HepG2 (cell line): ENCODE data around the gene ACOT8. TPM values are rescaled to one million over a fixed set of nuclear protein-coding genes. Genes with fewer than 3 reads are reported as not detected.
A peak's percentile ranks its signal among the peaks of the same experiment; 100 is the strongest.

Experiments
- CSRNP1 ChIP-seq: sonication (generic); formaldehyde crosslinking; IDR thresholded peaks from 2 replicates; pipeline ENCODE4 v1.8.1; 2023; ENCODE audit warnings: mild to moderate bottlenecking, missing genetic modification reagents
- DNMT1 ChIP-seq: sonication (generic); formaldehyde crosslinking; IDR thresholded peaks from 2 replicates; pipeline ENCODE4 v1.5.1; 2020; ENCODE audit warnings: mild to moderate bottlenecking, missing genetic modification reagents
- HNRNPL ChIP-seq: fragments of 200-400 bp; formaldehyde crosslinking; IDR thresholded peaks from 2 replicates; pipeline ENCODE4 v1.6.1; 2017; ENCODE audit warnings: mild to moderate bottlenecking, low read depth, low read length
- IKZF4 ChIP-seq: sonication (generic); formaldehyde crosslinking; IDR thresholded peaks from 2 replicates; pipeline ENCODE4 v1.5.1; 2020; ENCODE audit warnings: borderline replicate concordance, mild to moderate bottlenecking, low read depth, missing genetic modification reagents; ENCODE audit errors: not compliant biosample characterization
- NKX3-1 ChIP-seq: sonication (generic); formaldehyde crosslinking; IDR thresholded peaks from 2 replicates; pipeline ENCODE4 v1.5.0; 2020; ENCODE audit warnings: missing genetic modification reagents
- POLR2A ChIP-seq, 2 experiments: IDR thresholded peaks; 2 replicates each; pipeline ENCODE4 v1.6.1; 2011; ENCODE audit warnings: low read depth in 2 of 2, low read length in 2 of 2, mild to moderate bottlenecking in 1 of 2, moderate library complexity in 1 of 2; ENCODE audit not compliant: insufficient read depth in 1 of 2
- RFX3 ChIP-seq: IDR thresholded peaks from 2 replicates; pipeline ENCODE4 v1.6.1; 2016; ENCODE audit warnings: missing biosample characterization, missing genetic modification reagents
- RNF2 ChIP-seq: fragments of 450-650 bp; conservative IDR thresholded peaks from 2 replicates; pipeline ENCODE4 v1.6.1; 2016; ENCODE audit warnings: low read depth
- SP5 ChIP-seq: IDR thresholded peaks from 2 replicates; pipeline ENCODE4 v1.6.1; 2016; ENCODE audit warnings: low read depth, borderline replicate concordance
- ZNF160 ChIP-seq: sonication (generic); formaldehyde crosslinking; IDR thresholded peaks from 2 replicates; pipeline ENCODE4 v1.8.0; 2022; ENCODE audit warnings: mild to moderate bottlenecking, inconsistent platforms, missing genetic modification reagents
- ZNF329 ChIP-seq: sonication (generic); formaldehyde crosslinking; IDR thresholded peaks from 2 replicates; pipeline ENCODE4 v1.9.0; 2021; ENCODE audit warnings: low read depth, mild to moderate bottlenecking, missing genetic modification reagents
- ZNF367 ChIP-seq: sonication (generic); formaldehyde crosslinking; IDR thresholded peaks from 2 replicates; pipeline ENCODE4 v1.4.0; 2020; ENCODE audit warnings: missing genetic modification reagents, borderline replicate concordance
- ZNF547 ChIP-seq: sonication (generic); formaldehyde crosslinking; IDR thresholded peaks from 2 replicates; pipeline ENCODE4 v1.5.1; 2020; ENCODE audit warnings: mild to moderate bottlenecking, missing genetic modification reagents
- ZNF570 ChIP-seq: sonication (generic); formaldehyde crosslinking; IDR thresholded peaks from 2 replicates; pipeline ENCODE4 v1.4.0; 2020; ENCODE audit warnings: mild to moderate bottlenecking, missing genetic modification reagents, borderline replicate concordance
- ZNF713 ChIP-seq: sonication (generic); formaldehyde crosslinking; IDR thresholded peaks from 2 replicates; pipeline ENCODE4 v1.4.0; 2020; ENCODE audit warnings: mild to moderate bottlenecking, missing genetic modification reagents
- ZNF781 ChIP-seq: sonication (generic); formaldehyde crosslinking; IDR thresholded peaks from 2 replicates; pipeline ENCODE4 v1.5.1; 2020; ENCODE audit warnings: borderline replicate concordance, mild to moderate bottlenecking, missing genetic modification reagents; ENCODE audit errors: not compliant biosample characterization
- ZNF878 ChIP-seq: sonication (generic); formaldehyde crosslinking; IDR thresholded peaks from 2 replicates; pipeline ENCODE4 v1.8.1; 2023; ENCODE audit warnings: mild to moderate bottlenecking, missing genetic modification reagents, moderate library complexity
- polyA plus RNA-seq, 8 experiments: library from polyadenylated mRNA; depleted of rRNA in 3 of 8; stranded (reverse) in 7 of 8; unstranded in 1 of 8; fragments of >200 nt; fragmentation: Illumina TruSeq in 4 of 8; extraction: Trizol in 4 of 8; gene quantifications; 2 replicates each; pipeline versions ENCODE4 v1.2.1 to v1.2.3, GENCODE V29; 2011 to 2016; ENCODE audit warnings: low read depth in 4 of 8, missing spikeins in 1 of 8, mixed read lengths in 1 of 8; ENCODE audit not compliant: insufficient read depth in 1 of 8
- total RNA-seq, 5 experiments: library from RNA; depleted of rRNA; stranded (reverse); fragments of >200 nt; fragmentation: Illumina TruSeq; extraction: Trizol; gene quantifications; 2 replicates each; pipeline ENCODE4 v1.2.3, GENCODE V29; 2016; ENCODE audit warnings: low read depth in 1 of 5
- TF ChIP-seq, protein P1 (sequence below): sonication (generic); formaldehyde crosslinking; IDR thresholded peaks from 2 replicates; pipeline ENCODE4 v1.5.1; 2020; ENCODE audit warnings: missing genetic modification reagents, mild to moderate bottlenecking, borderline replicate concordance
- TF ChIP-seq, protein P2 (sequence below): sonication (generic); formaldehyde crosslinking; IDR thresholded peaks from one replicate; pipeline ENCODE4 v1.5.1; 2020; ENCODE audit warnings: mild to moderate bottlenecking, missing genetic modification reagents; ENCODE audit errors: not compliant biosample characterization

Gene ACOT8
- total and polyA plus RNA-seq, 2 of the 13 experiments (the other 11 are each of a cell fraction or from before 2014, with no cell fraction given): 31.4 to 45.5 TPM

DNA sequence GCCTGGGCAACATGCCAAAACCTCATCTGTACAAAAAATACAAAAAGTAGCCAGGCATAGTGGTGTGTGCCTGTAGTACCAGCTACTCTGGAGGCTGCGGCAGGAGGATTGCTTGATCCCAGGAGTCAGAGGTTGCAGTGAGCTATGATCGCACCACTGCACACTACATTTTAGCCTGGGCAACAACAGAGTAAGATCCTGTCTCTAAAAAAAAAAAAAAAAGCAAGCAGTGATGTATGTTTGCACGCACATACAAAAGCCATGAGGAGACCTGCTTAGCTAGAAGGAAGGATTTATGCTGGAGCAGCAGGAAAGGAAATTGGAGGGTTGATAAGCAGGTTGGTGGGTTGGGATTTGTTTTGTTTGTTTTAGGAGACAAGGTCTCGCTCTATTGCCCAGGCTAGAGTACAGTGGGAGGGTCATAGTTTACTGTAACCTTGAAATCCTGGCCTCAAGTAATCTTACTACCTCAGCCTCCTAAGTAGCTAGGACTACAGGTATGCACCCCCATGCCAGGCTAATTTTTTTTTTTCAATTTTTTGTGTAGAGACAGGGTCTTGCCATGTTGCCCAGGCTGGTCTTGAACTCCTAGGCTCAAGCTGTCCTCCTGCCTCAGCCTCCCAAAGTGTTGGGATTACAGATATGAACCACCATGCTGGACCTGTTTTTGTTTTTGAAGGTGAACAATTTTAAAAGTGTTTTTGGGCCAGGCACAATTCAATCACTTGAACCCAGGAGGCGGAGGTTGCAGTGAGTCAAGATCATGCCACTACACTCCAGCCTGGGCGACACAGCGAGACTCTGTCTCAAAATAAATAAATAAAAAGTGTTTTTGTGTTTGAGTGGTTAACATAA lies 4.3 kb upstream of the ACOT8 start (continued):
- no peak for TF ChIP-seq CSRNP1
- TF ChIP-seq RFX3 (CRISPR knock-in tag): no peak
- TF ChIP-seq ZNF547 (CRISPR knock-in tag): 0 out of 2 replicates have a peak, but pooled peaks have one; percentile 68
- no peak for TF ChIP-seq ZNF713
- no peak for TF ChIP-seq DNMT1 (CRISPR knock-in tag)
- TF ChIP-seq HNRNPL: no peak
- TF ChIP-seq NKX3-1 (CRISPR knock-in tag): no peak
- TF ChIP-seq ZNF160 (CRISPR knock-in tag): no peak
- no peak for TF ChIP-seq IKZF4 (CRISPR knock-in tag)
- no peak for TF ChIP-seq POLR2A (IDR thresholded peaks at IDR 0.05; ENCODE audit: insufficient read depth in 1 of 2, low read depth in 2 of 2, low read length in 2 of 2)
- TF ChIP-seq ZNF329 (CRISPR knock-in tag): no peak
- TF ChIP-seq, protein P1, sequence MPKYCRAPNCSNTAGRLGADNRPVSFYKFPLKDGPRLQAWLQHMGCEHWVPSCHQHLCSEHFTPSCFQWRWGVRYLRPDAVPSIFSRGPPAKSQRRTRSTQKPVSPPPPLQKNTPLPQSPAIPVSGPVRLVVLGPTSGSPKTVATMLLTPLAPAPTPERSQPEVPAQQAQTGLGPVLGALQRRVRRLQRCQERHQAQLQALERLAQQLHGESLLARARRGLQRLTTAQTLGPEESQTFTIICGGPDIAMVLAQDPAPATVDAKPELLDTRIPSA (CRISPR knock-in tag): no peak
- no peak for TF ChIP-seq RNF2
- TF ChIP-seq SP5 (CRISPR knock-in tag): peak; percentile 75
- TF ChIP-seq ZNF878: no peak
- no peak for TF ChIP-seq ZNF367 (CRISPR knock-in tag)
- no peak for TF ChIP-seq ZNF570 (CRISPR knock-in tag)
- TF ChIP-seq ZNF781: no peak
- TF ChIP-seq, protein P2, sequence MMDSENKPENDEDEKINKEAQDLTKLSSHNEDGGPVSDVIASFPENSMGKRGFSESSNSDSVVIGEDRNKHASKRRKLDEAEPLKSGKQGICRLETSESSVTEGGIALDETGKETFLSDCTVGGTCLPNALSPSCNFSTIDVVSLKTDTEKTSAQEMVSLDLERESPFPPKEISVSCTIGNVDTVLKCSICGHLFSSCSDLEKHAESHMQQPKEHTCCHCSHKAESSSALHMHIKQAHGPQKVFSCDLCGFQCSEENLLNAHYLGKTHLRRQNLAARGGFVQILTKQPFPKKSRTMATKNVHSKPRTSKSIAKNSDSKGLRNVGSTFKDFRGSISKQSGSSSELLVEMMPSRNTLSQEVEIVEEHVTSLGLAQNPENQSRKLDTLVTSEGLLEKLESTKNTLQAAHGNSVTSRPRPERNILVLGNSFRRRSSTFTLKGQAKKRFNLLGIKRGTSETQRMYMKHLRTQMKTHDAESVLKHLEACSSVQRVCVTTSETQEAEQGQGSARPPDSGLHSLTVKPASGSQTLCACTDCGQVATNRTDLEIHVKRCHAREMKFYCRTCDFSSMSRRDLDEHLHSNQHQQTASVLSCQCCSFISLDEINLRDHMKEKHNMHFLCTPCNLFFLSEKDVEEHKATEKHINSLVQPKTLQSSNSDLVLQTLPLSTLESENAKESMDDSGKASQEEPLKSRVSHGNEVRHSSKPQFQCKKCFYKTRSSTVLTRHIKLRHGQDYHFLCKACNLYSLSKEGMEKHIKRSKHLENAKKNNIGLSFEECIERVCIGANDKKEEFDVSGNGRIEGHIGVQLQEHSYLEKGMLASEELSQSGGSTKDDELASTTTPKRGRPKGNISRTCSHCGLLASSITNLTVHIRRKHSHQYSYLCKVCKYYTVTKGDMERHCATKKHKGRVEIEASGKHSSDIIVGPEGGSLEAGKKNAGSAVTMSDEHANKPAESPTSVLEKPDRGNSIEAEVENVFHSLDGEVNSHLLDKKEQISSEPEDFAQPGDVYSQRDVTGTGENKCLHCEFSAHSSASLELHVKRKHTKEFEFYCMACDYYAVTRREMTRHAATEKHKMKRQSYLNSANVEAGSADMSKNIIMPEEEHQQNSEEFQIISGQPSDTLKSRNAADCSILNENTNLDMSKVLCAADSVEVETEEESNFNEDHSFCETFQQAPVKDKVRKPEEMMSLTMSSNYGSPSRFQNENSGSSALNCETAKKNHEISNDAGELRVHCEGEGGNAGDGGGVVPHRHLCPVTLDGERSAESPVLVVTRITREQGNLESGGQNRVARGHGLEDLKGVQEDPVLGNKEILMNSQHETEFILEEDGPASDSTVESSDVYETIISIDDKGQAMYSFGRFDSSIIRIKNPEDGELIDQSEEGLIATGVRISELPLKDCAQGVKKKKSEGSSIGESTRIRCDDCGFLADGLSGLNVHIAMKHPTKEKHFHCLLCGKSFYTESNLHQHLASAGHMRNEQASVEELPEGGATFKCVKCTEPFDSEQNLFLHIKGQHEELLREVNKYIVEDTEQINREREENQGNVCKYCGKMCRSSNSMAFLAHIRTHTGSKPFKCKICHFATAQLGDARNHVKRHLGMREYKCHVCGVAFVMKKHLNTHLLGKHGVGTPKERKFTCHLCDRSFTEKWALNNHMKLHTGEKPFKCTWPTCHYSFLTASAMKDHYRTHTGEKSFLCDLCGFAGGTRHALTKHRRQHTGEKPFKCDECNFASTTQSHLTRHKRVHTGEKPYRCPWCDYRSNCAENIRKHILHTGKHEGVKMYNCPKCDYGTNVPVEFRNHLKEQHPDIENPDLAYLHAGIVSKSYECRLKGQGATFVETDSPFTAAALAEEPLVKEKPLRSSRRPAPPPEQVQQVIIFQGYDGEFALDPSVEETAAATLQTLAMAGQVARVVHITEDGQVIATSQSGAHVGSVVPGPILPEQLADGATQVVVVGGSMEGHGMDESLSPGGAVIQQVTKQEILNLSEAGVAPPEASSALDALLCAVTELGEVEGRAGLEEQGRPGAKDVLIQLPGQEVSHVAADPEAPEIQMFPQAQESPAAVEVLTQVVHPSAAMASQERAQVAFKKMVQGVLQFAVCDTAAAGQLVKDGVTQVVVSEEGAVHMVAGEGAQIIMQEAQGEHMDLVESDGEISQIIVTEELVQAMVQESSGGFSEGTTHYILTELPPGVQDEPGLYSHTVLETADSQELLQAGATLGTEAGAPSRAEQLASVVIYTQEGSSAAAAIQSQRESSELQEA (CRISPR knock-in tag): no peak
